AG09309 (cell line): ENCODE measurements around the gene SLC27A6.
"Not testable (repeated sequence)": the region's sequence is repeated elsewhere in the genome, so short reads cannot be mapped to it uniquely, and the experiment has no call there.

Experiments
- DNase-seq: peaks from one replicate; pipeline ENCODE4 v3.0.0-alpha.2; 2010; ENCODE audit warnings: low read depth
- H3K4me3 ChIP-seq: 2 replicates; pipeline ENCODE4 v1.5.1; 2011; ENCODE audit warnings: mild to moderate bottlenecking, low read depth, low read length, moderate library complexity; ENCODE audit not compliant: control insufficient read depth
- CTCF ChIP-seq: IDR thresholded peaks from 2 replicates; pipeline ENCODE4 v1.5.1; 2011; ENCODE audit warnings: mild to moderate bottlenecking, low read depth, low read length, inconsistent platforms; ENCODE audit not compliant: insufficient read depth, control insufficient read depth; ENCODE audit errors: missing control alignments

Gene SLC27A6

GRCh38 chr5:128965011-128965637 is at the start of gene SLC27A6:
Gene SLC27A6 (plus strand): TSS chr5:128965488. CDS start chr5:128966138, 650 bp downstream.
- peak within 1 kb of the TSS; percentile 20 for H3K4me3 ChIP-seq
- DNase-seq: no peak
- no peak for TF ChIP-seq CTCF

- H3K4me3 ChIP-seq: no peak overlapping the region
- no peak for DNase-seq
- no peak for TF ChIP-seq CTCF
Measured at GRCh38 chr5:128919542-128919941, 45.7 kb upstream of the SLC27A6 start.

GRCh38 chr5:128920345-128921215 is 44.7 kb upstream of the SLC27A6 start:
- no peak for TF ChIP-seq CTCF
- no peak for DNase-seq
- no peak overlapping the region for H3K4me3 ChIP-seq

GRCh38 chr5:128924299-128924698 is 41.0 kb upstream of the SLC27A6 start:
- H3K4me3 ChIP-seq: no peak overlapping the region
- no peak for TF ChIP-seq CTCF
- DNase-seq: no peak

- DNase-seq: no peak
- H3K4me3 ChIP-seq: no peak overlapping the region
- no peak for TF ChIP-seq CTCF
Measured at GRCh38 chr5:128925973-128926372, 39.3 kb upstream of the SLC27A6 start.

- no peak overlapping the region for H3K4me3 ChIP-seq
- no peak for TF ChIP-seq CTCF
- no peak for DNase-seq
Measured at GRCh38 chr5:128927644-128928043, 37.6 kb upstream of the SLC27A6 start.

GRCh38 chr5:128932232-128932631 is 33.1 kb upstream of the SLC27A6 start:
- not testable (repeated sequence) for H3K4me3 ChIP-seq, DNase-seq

- not testable (repeated sequence) for DNase-seq
Measured at GRCh38 chr5:128943100-128943499, 22.2 kb upstream of the SLC27A6 start.

More at GRCh38 chr5:128943100-128943499, 22.2 kb upstream of the SLC27A6 start:
- H3K4me3 ChIP-seq: not testable (repeated sequence)
